H9 (cell line): ENCODE data around the gene MALAT1. TPM values are rescaled to one million over a fixed set of nuclear protein-coding genes. Genes with fewer than 3 reads are reported as not detected.

ENCODE experiments used
- DNase-seq: peaks from one replicate; pipeline ENCODE4 v3.0.0-alpha.2; 2017
- H2AFZ ChIP-seq: one replicate; pipeline ENCODE4 v1.6.1; 2013; ENCODE audit warnings: mild to moderate bottlenecking, low read length, control low read depth, moderate library complexity
- H2AK5ac ChIP-seq: 2 replicates; pipeline ENCODE4 v1.6.1; 2013; ENCODE audit warnings: low read length, control low read depth, mixed read lengths; ENCODE audit not compliant: insufficient read length
- H2BK120ac ChIP-seq: one replicate; pipeline ENCODE4 v1.6.1; 2013; ENCODE audit warnings: low read depth, mild to moderate bottlenecking, low read length, control low read depth, inconsistent platforms; ENCODE audit not compliant: poor library complexity, severe bottlenecking
- H2BK12ac ChIP-seq: 2 replicates; pipeline ENCODE4 v1.6.1; 2013; ENCODE audit warnings: low read length, control low read depth, mixed read lengths, low read depth; ENCODE audit not compliant: insufficient read length
- H2BK15ac ChIP-seq: 2 replicates; pipeline ENCODE4 v1.6.1; 2013; ENCODE audit warnings: low read depth, low read length, control low read depth
- H2BK20ac ChIP-seq: one replicate; pipeline ENCODE4 v1.6.1; 2013; ENCODE audit warnings: low read depth, mild to moderate bottlenecking, low read length, control low read depth, inconsistent platforms; ENCODE audit not compliant: poor library complexity, severe bottlenecking
- H2BK5ac ChIP-seq: 2 replicates; pipeline ENCODE4 v1.6.1; 2013; ENCODE audit warnings: low read length, control low read depth, mixed read lengths; ENCODE audit not compliant: insufficient read length
- H3K14ac ChIP-seq: 2 replicates; pipeline ENCODE4 v1.6.1; 2013; ENCODE audit warnings: low read length, control low read depth; ENCODE audit not compliant: insufficient read depth
- H3K18ac ChIP-seq: 2 replicates; pipeline ENCODE4 v1.6.1; 2013; ENCODE audit warnings: low read depth, mild to moderate bottlenecking, mixed read lengths, low read length, control low read depth; ENCODE audit not compliant: insufficient read length
- H3K23ac ChIP-seq: 2 replicates; pipeline ENCODE4 v1.6.1; 2013; ENCODE audit warnings: low read length, control low read depth, mixed read lengths, low read depth; ENCODE audit not compliant: insufficient read length
- H3K23me2 ChIP-seq: 2 replicates; pipeline ENCODE4 v1.6.1; 2013; ENCODE audit warnings: low read depth, mild to moderate bottlenecking, mixed read lengths, low read length, control low read depth; ENCODE audit not compliant: insufficient read length, poor library complexity, severe bottlenecking
- H3K27ac ChIP-seq: 2 replicates; pipeline ENCODE4 v1.5.1; 2013; ENCODE audit warnings: low read length, control low read depth, mixed read lengths, low read depth; ENCODE audit not compliant: insufficient read length
- H3K27me3 ChIP-seq: 2 replicates; pipeline ENCODE4 v1.6.1; 2013; ENCODE audit warnings: low read length, control low read depth, inconsistent platforms; ENCODE audit not compliant: insufficient read depth
- H3K4ac ChIP-seq: 2 replicates; pipeline ENCODE4 v1.6.1; 2013; ENCODE audit warnings: low read depth, mild to moderate bottlenecking, control low read depth, inconsistent platforms, low read length, moderate library complexity
- H3K4me1 ChIP-seq: 2 replicates; pipeline ENCODE4 v1.6.1; 2013; ENCODE audit warnings: low read length, control low read depth, inconsistent platforms; ENCODE audit not compliant: insufficient read depth
- H3K4me2 ChIP-seq: 2 replicates; pipeline ENCODE4 v1.6.1; 2013; ENCODE audit warnings: low read length, control low read depth, mixed read lengths; ENCODE audit not compliant: insufficient read length, insufficient read depth
- H3K56ac ChIP-seq: 2 replicates; pipeline ENCODE4 v1.6.1; 2013; ENCODE audit warnings: low read depth, mild to moderate bottlenecking, mixed read lengths, low read length, control low read depth; ENCODE audit not compliant: insufficient read length
- H3K79me1 ChIP-seq: 2 replicates; pipeline ENCODE4 v1.6.1; 2013; ENCODE audit warnings: low read depth, mild to moderate bottlenecking, moderate library complexity, low read length, control low read depth, inconsistent platforms; ENCODE audit not compliant: insufficient read depth, poor library complexity, severe bottlenecking
- H3K79me2 ChIP-seq: 2 replicates; pipeline ENCODE4 v1.6.1; 2013; ENCODE audit warnings: low read length, control low read depth, inconsistent platforms; ENCODE audit not compliant: insufficient read depth
- H3K9ac ChIP-seq: 2 replicates; pipeline ENCODE4 v1.6.1; 2013; ENCODE audit warnings: low read length, control low read depth, mixed read lengths; ENCODE audit not compliant: insufficient read length; ENCODE audit errors: extremely low read depth
- H3K9me3 ChIP-seq: one replicate; pipeline ENCODE4 v1.6.1; 2013; ENCODE audit warnings: low read depth, low read length, inconsistent platforms; ENCODE audit not compliant: control insufficient read depth
- H3T11ph ChIP-seq: one replicate; pipeline ENCODE4 v1.6.1; 2013; ENCODE audit warnings: mild to moderate bottlenecking, low read length, control low read depth, inconsistent platforms
- H4K20me1 ChIP-seq: one replicate; pipeline ENCODE4 v1.6.1; 2013; ENCODE audit not compliant: control insufficient read depth, insufficient read length, insufficient read depth
- H4K5ac ChIP-seq: 2 replicates; pipeline ENCODE4 v1.6.1; 2013; ENCODE audit warnings: low read depth, mild to moderate bottlenecking, mixed read lengths, low read length, control low read depth; ENCODE audit not compliant: insufficient read length
- H4K8ac ChIP-seq: replicated peaks from 2 replicates; pipeline ENCODE4 v1.6.1; 2013; ENCODE audit warnings: low read length, control low read depth, mixed read lengths, low read depth; ENCODE audit not compliant: insufficient read length
- H4K91ac ChIP-seq: 2 replicates; pipeline ENCODE4 v1.6.1; 2013; ENCODE audit warnings: low read depth, mild to moderate bottlenecking, moderate library complexity, mixed read lengths, low read length, control low read depth; ENCODE audit not compliant: insufficient read length
- H3K27ac Mint-ChIP-seq, 3 experiments: 2 replicates in 2 of 3; 3 replicates in 1 of 3; pipeline ENCODE4 v1.8.0; 2020 to 2021; ENCODE audit warnings: mixed read lengths in 3 of 3, mild to moderate bottlenecking in 1 of 3, moderate library complexity in 1 of 3
- H3K27me3 Mint-ChIP-seq: 2 replicates; pipeline ENCODE4 v1.8.0; 2021; ENCODE audit warnings: low read depth, mild to moderate bottlenecking, moderate library complexity, mixed read lengths
- H3K36me3 Mint-ChIP-seq, 3 experiments: 2 replicates in 2 of 3; 3 replicates in 1 of 3; pipeline ENCODE4 v1.8.0; 2020 to 2021; ENCODE audit warnings: low read depth in 3 of 3, mixed read lengths in 3 of 3; ENCODE audit not compliant: insufficient read depth in 1 of 3
- H3K4me1 Mint-ChIP-seq, 2 experiments: 2 replicates each; pipeline ENCODE4 v1.8.0; 2020; ENCODE audit warnings: mixed read lengths in 2 of 2
- H3K4me3 Mint-ChIP-seq, 2 experiments: 2 replicates in 1 of 2; 3 replicates in 1 of 2; pipeline ENCODE4 v1.8.0; 2020 to 2021; ENCODE audit warnings: mild to moderate bottlenecking in 2 of 2, mixed read lengths in 2 of 2, moderate library complexity in 1 of 2
- H3K9me3 Mint-ChIP-seq, 2 experiments: 2 replicates in 1 of 2; 3 replicates in 1 of 2; pipeline ENCODE4 v1.8.0; 2020; ENCODE audit warnings: mild to moderate bottlenecking in 2 of 2, mixed read lengths in 2 of 2, moderate library complexity in 1 of 2
- CTCF ChIP-seq: fragments of 200-600 bp; sonication (generic); conservative IDR thresholded peaks from 3 replicates; pipeline ENCODE4 v1.8.0; 2021; ENCODE audit warnings: antibody characterized with exemption, mild to moderate bottlenecking
- WGBS: extraction: QIAGEN DNeasy Blood & Tissue Kit; methylation state at CpG from one replicate; pipeline ENCODE4 v1.1.7; 2013; ENCODE audit warnings: missing lambda C conversion rate, low lambda C conversion rate, mixed read lengths; ENCODE audit not compliant: insufficient read length; ENCODE audit errors: extremely low coverage; 5-methylcytosine and 5-hydroxymethylcytosine counted together
- total RNA-seq: library from RNA; stranded (reverse); gene quantifications from 2 replicates; pipeline ENCODE4 v1.2.1, GENCODE V29; 2021

The MALAT1 gene
- total RNA-seq, 1 experiment from 2014 or later = 1,934 TPM

- TF ChIP-seq CTCF = no peak
- Histone ChIP-seq H2AK5ac (no peak overlapping the region), H3K14ac (no peak overlapping the region), H4K5ac (no peak overlapping the region), H3K79me2 (no peaks in the 10 kb centered on the region), H3K18ac (peak overlapping the region; percentile 39), H2BK15ac (no peak overlapping the region), H3K4ac (no peak overlapping the region), H3K79me1 (no peaks in the 10 kb centered on the region), H3K27ac (no peak overlapping the region), H3K4me2 (no peak overlapping the region), H2BK20ac (no peak overlapping the region), H2AFZ (no peak overlapping the region), H2BK120ac (no peak overlapping the region), H3K23me2 (peaks cover 16% of the 10 kb centered on the region), H3K23ac (no peak overlapping the region), H3K9me3 (no peaks in the 10 kb centered on the region), H3K56ac (no peak overlapping the region), H4K8ac (no peak overlapping the region), H3T11ph (no peak overlapping the region), H4K91ac (no peak overlapping the region), H2BK12ac (peak overlapping the region; percentile 42), H3K27me3 (no peaks in the 10 kb centered on the region), H2BK5ac (no peak overlapping the region), H3K9ac (no peak overlapping the region), H3K4me1 (peaks cover 30% of the 10 kb centered on the region; the same call in 1 of the 2 replicates), H4K20me1 (no peaks in the 10 kb centered on the region)
- WGBS = no CpG with 5 or more reads among the region's 4 CpGs
- Mint-ChIP-seq H3K4me1 (peaks cover 80 to 82% of the 10 kb centered on the region in 2 experiments), H3K9me3 (no peaks in the 10 kb centered on the region; a peak in 1 of 5 replicates), H3K27ac (peak overlapping the region in 2 of 3 experiments; percentile 72 to 92; a peak in 4 of 7 replicates), H3K27me3 (peaks cover 2% of the 10 kb centered on the region; the same call in 1 of the 2 replicates), H3K4me3 (peak overlapping the region in 1 of 2 experiments; percentile 62; a peak in 1 of 5 replicates), H3K36me3 (no peaks in the 10 kb centered on the region; a peak in 1 of 7 replicates)
- no peak for DNase-seq
Measured at GRCh38 chr11:65492387-65492636, 6.5 kb upstream of the MALAT1 start.
